ENCODE measurements around the gene SLC16A2.

Gene SLC16A2

DNA sequence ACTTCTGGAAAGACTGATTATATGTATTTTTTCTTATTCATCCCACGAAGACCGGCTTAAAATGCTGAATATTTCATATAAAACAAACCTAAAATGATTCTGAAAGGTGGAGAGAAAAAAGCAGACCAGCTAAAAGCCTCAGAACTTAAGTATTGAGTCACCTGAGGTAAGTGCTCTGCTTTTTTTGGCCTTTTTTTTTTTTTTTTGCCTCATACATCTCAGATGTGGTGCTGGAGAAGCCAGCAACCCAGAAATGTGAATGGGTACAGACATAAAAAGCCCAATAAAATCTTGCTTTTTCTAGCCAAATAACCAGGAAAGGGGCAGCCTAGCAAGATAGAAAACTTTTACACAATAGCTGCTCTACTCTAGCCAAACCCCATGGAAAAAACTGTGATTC is 136.1 kb downstream of the SLC16A2 start:
- TF ChIP-seq, protein P1, sequence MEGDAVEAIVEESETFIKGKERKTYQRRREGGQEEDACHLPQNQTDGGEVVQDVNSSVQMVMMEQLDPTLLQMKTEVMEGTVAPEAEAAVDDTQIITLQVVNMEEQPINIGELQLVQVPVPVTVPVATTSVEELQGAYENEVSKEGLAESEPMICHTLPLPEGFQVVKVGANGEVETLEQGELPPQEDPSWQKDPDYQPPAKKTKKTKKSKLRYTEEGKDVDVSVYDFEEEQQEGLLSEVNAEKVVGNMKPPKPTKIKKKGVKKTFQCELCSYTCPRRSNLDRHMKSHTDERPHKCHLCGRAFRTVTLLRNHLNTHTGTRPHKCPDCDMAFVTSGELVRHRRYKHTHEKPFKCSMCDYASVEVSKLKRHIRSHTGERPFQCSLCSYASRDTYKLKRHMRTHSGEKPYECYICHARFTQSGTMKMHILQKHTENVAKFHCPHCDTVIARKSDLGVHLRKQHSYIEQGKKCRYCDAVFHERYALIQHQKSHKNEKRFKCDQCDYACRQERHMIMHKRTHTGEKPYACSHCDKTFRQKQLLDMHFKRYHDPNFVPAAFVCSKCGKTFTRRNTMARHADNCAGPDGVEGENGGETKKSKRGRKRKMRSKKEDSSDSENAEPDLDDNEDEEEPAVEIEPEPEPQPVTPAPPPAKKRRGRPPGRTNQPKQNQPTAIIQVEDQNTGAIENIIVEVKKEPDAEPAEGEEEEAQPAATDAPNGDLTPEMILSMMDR (IDR thresholded peaks at IDR 0.05; ENCODE audit: insufficient read depth, low read depth, low read length, missing control alignments) = no peak
- DNase-seq (ENCODE audit: low read depth) = no peak
- no peak overlapping the region for H3K4me3 ChIP-seq (ENCODE audit: low read length)

DNA sequence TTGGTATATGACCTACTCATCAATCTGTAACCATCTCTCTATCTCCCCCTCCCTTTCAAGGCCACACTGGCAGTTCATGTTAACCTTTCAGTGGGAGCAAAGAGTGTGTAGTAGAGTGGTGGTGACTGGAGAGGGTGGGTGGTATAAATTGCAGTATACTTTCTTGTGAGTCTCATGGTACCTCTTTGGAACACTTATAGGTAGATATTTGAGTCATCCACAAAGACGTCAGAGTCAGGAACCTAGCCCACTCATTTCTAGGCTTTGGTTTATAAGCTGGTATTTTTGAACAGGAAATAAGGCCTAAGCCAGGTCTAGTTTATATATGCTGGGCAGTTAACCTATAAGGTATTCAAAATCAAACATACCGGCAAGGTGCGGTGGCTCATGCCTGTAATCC is 156.8 kb downstream of the SLC16A2 start:
- no peak overlapping the region for H3K4me3 ChIP-seq (ENCODE audit: low read length)
- TF ChIP-seq, protein P1 (IDR thresholded peaks at IDR 0.05; ENCODE audit: insufficient read depth, low read depth, low read length, missing control alignments) = no peak
- no peak for DNase-seq (ENCODE audit: low read depth)

DNA sequence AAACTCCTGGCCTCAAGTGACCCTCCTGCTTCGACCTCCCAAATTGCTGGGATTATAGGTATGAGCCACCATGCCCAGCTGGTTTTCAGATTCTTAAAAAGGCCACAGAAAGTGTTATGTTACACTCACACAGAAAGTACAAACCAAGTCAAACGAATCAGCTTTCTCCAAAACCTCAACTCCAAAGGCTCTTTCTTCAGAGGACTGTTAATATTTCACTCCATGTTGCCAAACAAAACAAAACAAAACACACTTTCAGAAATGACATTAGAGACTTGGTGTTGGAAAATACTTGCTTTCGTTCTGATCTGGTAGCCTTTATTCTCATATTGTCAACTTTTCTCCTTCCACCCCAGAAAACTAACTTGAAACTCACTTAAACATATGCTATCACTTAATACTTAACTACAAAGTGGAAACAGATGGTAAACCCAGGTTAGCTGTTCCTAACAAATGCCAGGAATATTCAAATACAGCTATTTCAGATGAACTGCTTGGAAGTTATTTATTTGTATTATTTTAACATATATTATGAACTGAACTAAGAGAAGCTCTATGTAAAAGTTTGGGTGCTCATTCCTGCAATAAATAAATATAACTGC is 158.4 kb downstream of the SLC16A2 start:
- no peak for DNase-seq (ENCODE audit: low read depth)
- no peak overlapping the region for H3K4me3 ChIP-seq (ENCODE audit: low read length)
- TF ChIP-seq, protein P1 (IDR thresholded peaks at IDR 0.05; ENCODE audit: insufficient read depth, low read depth, low read length, missing control alignments) = no peak

Measured in epithelial cell of esophagus (primary cell).